HEK293 (cell line): ENCODE data around the gene XK.

Source experiments
- CTCF ChIA-PET: fragments of 350-600 bp; formaldehyde crosslinking; extraction: SDS; loops from one replicate; lab custom pipeline; 2021; ENCODE audit warnings: antibody characterized with exemption; lab: Yijun Ruan, JAX
- POLR2A ChIA-PET: fragments of 300-600 bp; formaldehyde crosslinking; extraction: SDS; loops from one replicate; lab custom pipeline; 2020; ENCODE audit warnings: antibody characterized with exemption, inconsistent platforms; lab: Yijun Ruan, JAX
- H3K27ac ChIP-seq: fragments of 200-500 bp; sonication (Bioruptor generic); 2 replicates; pipeline ENCODE4 v1.5.1; 2014; ENCODE audit warnings: low read depth, low read length, control low read depth, inconsistent platforms; ENCODE audit errors: extremely low read depth
- H3K36me3 ChIP-seq, 2 experiments: fragments of 200-500 bp in 1 of 2; sonication (Bioruptor generic) in 1 of 2; 1 replicate in 1 of 2; 2 replicates in 1 of 2; pipeline ENCODE4 v1.5.1; 2014 to 2017; ENCODE audit warnings: inconsistent platforms in 2 of 2, low read length in 2 of 2; ENCODE audit not compliant: control insufficient read depth in 2 of 2, insufficient read depth in 1 of 2
- H3K4me1 ChIP-seq: fragments of 200-500 bp; sonication (Bioruptor generic); 2 replicates; pipeline ENCODE4 v1.5.1; 2014; ENCODE audit warnings: mild to moderate bottlenecking, low read length, inconsistent platforms; ENCODE audit not compliant: control insufficient read depth, insufficient read depth
- H3K4me3 ChIP-seq: 2 replicates; pipeline ENCODE4 v1.5.1; 2011; ENCODE audit warnings: low read depth, mild to moderate bottlenecking, control low read depth, low read length, moderate library complexity
- H3K9me3 ChIP-seq: fragments of 200-500 bp; sonication (Bioruptor generic); 2 replicates; pipeline ENCODE4 v1.5.1; 2014; ENCODE audit warnings: low read depth, low read length, inconsistent platforms; ENCODE audit not compliant: control insufficient read depth, insufficient read depth
- GLI4 ChIP-seq: fragments of 450-650 bp; formaldehyde crosslinking; IDR thresholded peaks from 2 replicates; pipeline ENCODE4 v1.5.1; 2016; ENCODE audit warnings: missing biosample characterization, missing genetic modification characterization
- GLIS2 ChIP-seq: fragments of 450-650 bp; formaldehyde crosslinking; IDR thresholded peaks from 2 replicates; pipeline ENCODE4 v1.5.1; 2016; ENCODE audit warnings: missing biosample characterization, missing genetic modification characterization
- IKZF3 ChIP-seq: fragments of 450-650 bp; IDR thresholded peaks from 2 replicates; pipeline ENCODE4 v1.5.0; 2018; ENCODE audit warnings: missing biosample characterization, mild to moderate bottlenecking, missing genetic modification characterization, moderate library complexity
- PATZ1 ChIP-seq: fragments of 450-650 bp; formaldehyde crosslinking; IDR thresholded peaks from 2 replicates; pipeline ENCODE4 v1.5.1; 2016; ENCODE audit warnings: missing biosample characterization, missing genetic modification characterization
- SP7 ChIP-seq: fragments of 450-650 bp; formaldehyde crosslinking; IDR thresholded peaks from 2 replicates; pipeline ENCODE4 v1.5.1; 2016; ENCODE audit warnings: missing biosample characterization, missing genetic modification characterization
- ZBTB1 ChIP-seq: fragments of 450-650 bp; formaldehyde crosslinking; IDR thresholded peaks from 2 replicates; pipeline ENCODE4 v1.5.1; 2016; ENCODE audit warnings: missing biosample characterization, missing genetic modification characterization
- ZBTB10 ChIP-seq: fragments of 450-650 bp; formaldehyde crosslinking; IDR thresholded peaks from 2 replicates; pipeline ENCODE4 v1.5.1; 2016; ENCODE audit warnings: missing biosample characterization, missing genetic modification characterization
- ZBTB17 ChIP-seq: fragments of 450-650 bp; formaldehyde crosslinking; IDR thresholded peaks from 2 replicates; pipeline ENCODE4 v1.5.1; 2016; ENCODE audit warnings: missing biosample characterization, missing genetic modification characterization
- ZFP69B ChIP-seq: fragments of 450-650 bp; formaldehyde crosslinking; IDR thresholded peaks from 2 replicates; pipeline ENCODE4 v1.5.1; 2016; ENCODE audit warnings: missing biosample characterization, missing genetic modification characterization
- ZNF138 ChIP-seq: fragments of 450-650 bp; formaldehyde crosslinking; IDR thresholded peaks from 2 replicates; pipeline ENCODE4 v1.5.1; 2016; ENCODE audit warnings: missing biosample characterization, missing genetic modification characterization, borderline replicate concordance
- ZNF157 ChIP-seq: fragments of 450-650 bp; formaldehyde crosslinking; IDR thresholded peaks from 2 replicates; pipeline ENCODE4 v1.5.1; 2016; ENCODE audit warnings: missing biosample characterization, missing genetic modification characterization
- ZNF214 ChIP-seq: fragments of 450-650 bp; formaldehyde crosslinking; IDR thresholded peaks from 2 replicates; pipeline ENCODE4 v1.5.1; 2017; ENCODE audit warnings: missing biosample characterization, mild to moderate bottlenecking, missing genetic modification characterization, borderline replicate concordance
- ZNF23 ChIP-seq: fragments of 450-650 bp; formaldehyde crosslinking; IDR thresholded peaks from 2 replicates; pipeline ENCODE4 v1.5.1; 2016; ENCODE audit warnings: missing biosample characterization, missing genetic modification characterization, borderline replicate concordance
- ZNF280C ChIP-seq: fragments of 450-650 bp; formaldehyde crosslinking; IDR thresholded peaks from 2 replicates; pipeline ENCODE4 v1.5.1; 2016; ENCODE audit warnings: missing biosample characterization, missing genetic modification characterization
- ZNF292 ChIP-seq: fragments of 450-650 bp; formaldehyde crosslinking; IDR thresholded peaks from 2 replicates; pipeline ENCODE4 v1.5.1; 2016; ENCODE audit warnings: low read depth, missing biosample characterization, missing genetic modification characterization, borderline replicate concordance
- ZNF335 ChIP-seq: fragments of 450-650 bp; formaldehyde crosslinking; conservative IDR thresholded peaks from 2 replicates; pipeline ENCODE4 v1.5.1; 2016; ENCODE audit warnings: missing biosample characterization, missing genetic modification characterization
- ZNF350 ChIP-seq: fragments of 450-650 bp; formaldehyde crosslinking; IDR thresholded peaks from 2 replicates; pipeline ENCODE4 v1.5.0; 2017; ENCODE audit warnings: missing biosample characterization, mild to moderate bottlenecking, missing genetic modification characterization
- ZNF423 ChIP-seq: fragments of 450-650 bp; formaldehyde crosslinking; IDR thresholded peaks from 2 replicates; pipeline ENCODE4 v1.5.1; 2016; ENCODE audit warnings: missing biosample characterization, missing genetic modification characterization
- ZNF510 ChIP-seq: fragments of 450-650 bp; formaldehyde crosslinking; IDR thresholded peaks from 2 replicates; pipeline ENCODE4 v1.5.1; 2018; ENCODE audit warnings: mild to moderate bottlenecking, missing genetic modification characterization, missing biosample characterization; ENCODE audit not compliant: insufficient replicate concordance
- ZNF521 ChIP-seq: fragments of 450-650 bp; formaldehyde crosslinking; IDR thresholded peaks from 2 replicates; pipeline ENCODE4 v1.5.1; 2017; ENCODE audit warnings: missing biosample characterization, mild to moderate bottlenecking, missing genetic modification characterization
- ZNF549 ChIP-seq: fragments of 450-650 bp; IDR thresholded peaks from 2 replicates; pipeline ENCODE4 v1.5.1; 2018; ENCODE audit warnings: missing biosample characterization, missing genetic modification characterization, mild to moderate bottlenecking, inconsistent platforms, moderate library complexity
- ZNF555 ChIP-seq: fragments of 450-650 bp; formaldehyde crosslinking; conservative IDR thresholded peaks from 2 replicates; pipeline ENCODE4 v1.5.1; 2017; ENCODE audit warnings: missing biosample characterization, mild to moderate bottlenecking, missing genetic modification characterization, inconsistent platforms
- ZNF561 ChIP-seq: fragments of 450-650 bp; IDR thresholded peaks from 2 replicates; pipeline ENCODE4 v1.5.1; 2018; ENCODE audit warnings: missing biosample characterization, missing genetic modification characterization, borderline replicate concordance
- ZNF571 ChIP-seq: fragments of 450-650 bp; formaldehyde crosslinking; IDR thresholded peaks from 2 replicates; pipeline ENCODE4 v1.5.0; 2017; ENCODE audit warnings: missing biosample characterization, missing genetic modification characterization
- ZNF600 ChIP-seq: fragments of 450-650 bp; formaldehyde crosslinking; IDR thresholded peaks from 2 replicates; pipeline ENCODE4 v1.5.1; 2016; ENCODE audit warnings: missing biosample characterization, missing genetic modification characterization
- ZNF626 ChIP-seq: fragments of 450-650 bp; sonication (Bioruptor Pico); formaldehyde crosslinking; IDR thresholded peaks from 2 replicates; pipeline ENCODE4 v1.5.1; 2018; ENCODE audit warnings: missing biosample characterization, missing genetic modification characterization, inconsistent platforms
- ZNF660 ChIP-seq: fragments of 450-650 bp; IDR thresholded peaks from 2 replicates; pipeline ENCODE4 v1.5.1; 2018; ENCODE audit warnings: missing biosample characterization, mild to moderate bottlenecking, missing genetic modification characterization
- ZNF76 ChIP-seq: fragments of 450-650 bp; formaldehyde crosslinking; IDR thresholded peaks from 2 replicates; pipeline ENCODE4; 2016; ENCODE audit warnings: low read depth, missing biosample characterization, missing genetic modification characterization, borderline replicate concordance
- ZNF768 ChIP-seq: fragments of 450-650 bp; formaldehyde crosslinking; IDR thresholded peaks from 2 replicates; pipeline ENCODE4 v1.5.1; 2018; ENCODE audit warnings: missing biosample characterization, mild to moderate bottlenecking, missing genetic modification characterization
- ZNF830 ChIP-seq: fragments of 450-650 bp; IDR thresholded peaks from 2 replicates; pipeline ENCODE4 v1.5.0; 2018; ENCODE audit warnings: missing biosample characterization, missing genetic modification characterization, low read depth, mild to moderate bottlenecking, moderate library complexity
- ZSCAN5A ChIP-seq: fragments of 450-650 bp; formaldehyde crosslinking; IDR thresholded peaks from 2 replicates; pipeline ENCODE4 v1.5.1; 2016; ENCODE audit warnings: missing biosample characterization, missing genetic modification characterization

The XK gene

GRCh38 chrX:37662181-37662580 lies 23.4 kb upstream of the XK start:
- H3K9me3 ChIP-seq, result no peaks in the 10 kb centered on the region
- no peak overlapping the region for H3K27ac ChIP-seq
- no peak for TF ChIP-seq ZNF571 (tag by site-specific recombination)
- TF ChIP-seq ZBTB1 (tag by site-specific recombination), result no peak
- TF ChIP-seq ZNF292 (tag by site-specific recombination), result no peak
- TF ChIP-seq ZNF350 (tag by site-specific recombination), result no peak
- no peak for TF ChIP-seq ZNF280C
- TF ChIP-seq ZBTB17, result no peak
- no peak for TF ChIP-seq ZNF23 (tag by site-specific recombination)
- TF ChIP-seq ZNF561 (tag by site-specific recombination), result no peak
- TF ChIP-seq ZNF600, result no peak
- no peak for TF ChIP-seq ZNF555 (tag by site-specific recombination)
- TF ChIP-seq IKZF3 (tag by site-specific recombination), result no peak
- no peak for TF ChIP-seq PATZ1
- TF ChIP-seq ZSCAN5A (tag by site-specific recombination), result no peak
- TF ChIP-seq ZNF423 (tag by site-specific recombination), result no peak
- TF ChIP-seq ZNF214, result no peak
- no peak for TF ChIP-seq ZNF768 (tag by site-specific recombination)
- no peak for TF ChIP-seq GLIS2 (tag by site-specific recombination)
- TF ChIP-seq ZNF521, result no peak
- TF ChIP-seq ZNF335, result no peak
- TF ChIP-seq ZNF76 (tag by site-specific recombination), result no peak
- H3K36me3 ChIP-seq, result no peaks in the 10 kb centered on the region
- no peak overlapping the region for H3K4me3 ChIP-seq
- POLR2A ChIA-PET, result no interaction called here
- CTCF ChIA-PET, result interaction anchor here (0.7 kb wide), 1 partner anchor 105 kb away, joined by 3 read pairs; no protein-coding TSS in a partner anchor
- no peaks in the 10 kb centered on the region for H3K4me1 ChIP-seq

- no peaks in the 10 kb centered on the region for H3K4me1 ChIP-seq
- no peak overlapping the region for H3K27ac ChIP-seq
- POLR2A ChIA-PET, result no interaction called here
- no peaks in the 10 kb centered on the region for H3K9me3 ChIP-seq
- H3K36me3 ChIP-seq, result no peaks in the 10 kb centered on the region
- no peak overlapping the region for H3K4me3 ChIP-seq
- CTCF ChIA-PET, result no interaction called here
- TF ChIP-seq ZNF157 (tag by site-specific recombination) (no peak), ZNF830 (no peak), ZNF549 (tag by site-specific recombination) (no peak), ZFP69B (tag by site-specific recombination) (no peak), ZNF510 (tag by site-specific recombination) (no peak), ZNF626 (tag by site-specific recombination) (no peak), ZNF138 (tag by site-specific recombination) (no peak), ZBTB10 (tag by site-specific recombination) (no peak), ZNF660 (tag by site-specific recombination) (no peak), SP7 (tag by site-specific recombination) (no peak), ZNF555 (tag by site-specific recombination) (no peak), GLI4 (no peak)
Measured at GRCh38 chrX:37666516-37666915, 19.1 kb upstream of the XK start.
